Activated CD8-positive, alpha-beta memory T cell treated with anti-CD3 and anti-CD28 coated beads, Interleukin-2, amount 50 U/mL, for 4 hours (primary cell): ENCODE measurements around the gene DOCK1.
"Not testable (repeated sequence)": the region's sequence is repeated elsewhere in the genome, so short reads cannot be mapped to it uniquely, and the experiment has no call there.

Experiments used
- DNase-seq: peaks from one replicate; pipeline ENCODE4 v3.0.0-alpha.2; 2020

The DOCK1 gene

GRCh38 chr10:127296696-127297095 is 391.5 kb downstream of the DOCK1 start:
- DNase-seq: no peak

GRCh38 chr10:127298381-127298780 is 393.2 kb downstream of the DOCK1 start:
- no peak for DNase-seq

- DNase-seq: not testable (repeated sequence)
These were observed 394.0 kb downstream of the DOCK1 start for GRCh38 chr10:127299192-127299591.

GRCh38 chr10:127299956-127300689 is 394.9 kb downstream of the DOCK1 start:
- DNase-seq: no peak

- no peak for DNase-seq
These were observed 395.7 kb downstream of the DOCK1 start for GRCh38 chr10:127300868-127301321.

GRCh38 chr10:127302343-127302742 is 397.1 kb downstream of the DOCK1 start:
- DNase-seq: no peak

- DNase-seq: no peak
These were observed 397.9 kb downstream of the DOCK1 start for GRCh38 chr10:127303105-127303504.

- no peak for DNase-seq
These were observed 398.5 kb downstream of the DOCK1 start for GRCh38 chr10:127303746-127304145.

- DNase-seq: no peak
These were observed 401.3 kb downstream of the DOCK1 start for GRCh38 chr10:127306479-127306878.

- no peak for DNase-seq
These were observed 402.1 kb downstream of the DOCK1 start for GRCh38 chr10:127307338-127307737.

- DNase-seq: no peak
These were observed 402.8 kb downstream of the DOCK1 start for GRCh38 chr10:127308031-127308430.

GRCh38 chr10:127309619-127310018 is 404.4 kb downstream of the DOCK1 start:
- DNase-seq: not testable (repeated sequence)

GRCh38 chr10:127310430-127310829 is 405.2 kb downstream of the DOCK1 start:
- DNase-seq: no peak

GRCh38 chr10:127310923-127311322 is 405.7 kb downstream of the DOCK1 start:
- no peak for DNase-seq

- DNase-seq: no peak
These were observed 408.9 kb downstream of the DOCK1 start for GRCh38 chr10:127313996-127314700.

- DNase-seq: no peak
These were observed 409.6 kb downstream of the DOCK1 start for GRCh38 chr10:127314797-127315196.

GRCh38 chr10:127315888-127316287 is 410.7 kb downstream of the DOCK1 start:
- no peak for DNase-seq

- DNase-seq: no peak
These were observed 413.2 kb downstream of the DOCK1 start for GRCh38 chr10:127318396-127318795.

- DNase-seq: no peak
These were observed 414.0 kb downstream of the DOCK1 start for GRCh38 chr10:127319271-127319670.

GRCh38 chr10:127319691-127320090 is 414.5 kb downstream of the DOCK1 start:
- DNase-seq: no peak

GRCh38 chr10:127320176-127320575 is 414.9 kb downstream of the DOCK1 start:
- DNase-seq: no peak

GRCh38 chr10:127322286-127322685 is 417.1 kb downstream of the DOCK1 start:
- DNase-seq: no peak

GRCh38 chr10:127325506-127325905 is 420.3 kb downstream of the DOCK1 start:
- DNase-seq: no peak

- DNase-seq: no peak
These were observed 421.7 kb downstream of the DOCK1 start for GRCh38 chr10:127326883-127327282.
